ENCODE data around the gene ZNF780A. TPM values are rescaled to one million over a fixed set of nuclear protein-coding genes. Genes with fewer than 3 reads are reported as not detected.

ZNF780A gene
- total RNA-seq, 4 donors from 2014 or later, result 8.8 to 21.9 (median 15.5) TPM

- Histone ChIP-seq H3K9me3 (no peaks in the 10 kb centered on the region), H3K36me3 (no peaks in the 10 kb centered on the region), H3K4me1 (no peaks in the 10 kb centered on the region), H3K27ac (no peak overlapping the region), H3K4me3 (no peak overlapping the region), H3K27me3 (no peaks in the 10 kb centered on the region)
- DNase-seq, result no peak
- TF ChIP-seq POLR2A (IDR thresholded peaks at IDR 0.05) (no peak), CTCF (IDR thresholded peaks at IDR 0.05) (no peak)
Measured at GRCh38 chr19:40110570-40110969, 19.8 kb upstream of the ZNF780A start.

GRCh38 chr19:40104754-40105153 lies 14.0 kb upstream of the ZNF780A start:
- Histone ChIP-seq H3K27ac (no peak overlapping the region), H3K36me3 (no peaks in the 10 kb centered on the region), H3K4me1 (no peaks in the 10 kb centered on the region), H3K27me3 (no peaks in the 10 kb centered on the region), H3K4me3 (no peak overlapping the region), H3K9me3 (no peaks in the 10 kb centered on the region)
- DNase-seq, result no peak
- TF ChIP-seq POLR2A (IDR thresholded peaks at IDR 0.05) (no peak), CTCF (IDR thresholded peaks at IDR 0.05) (no peak)

- no peak for TF ChIP-seq POLR2A (IDR thresholded peaks at IDR 0.05)
- no peak for TF ChIP-seq CTCF (IDR thresholded peaks at IDR 0.05)
- Histone ChIP-seq H3K36me3 (no peaks in the 10 kb centered on the region), H3K4me3 (no peak overlapping the region), H3K27me3 (no peaks in the 10 kb centered on the region), H3K27ac (no peak overlapping the region), H3K4me1 (no peaks in the 10 kb centered on the region), H3K9me3 (no peaks in the 10 kb centered on the region)
- DNase-seq, result no peak
Measured at GRCh38 chr19:40103600-40103999, 12.9 kb upstream of the ZNF780A start.

GRCh38 chr19:40101813-40102212 lies 11.1 kb upstream of the ZNF780A start:
- no peak for TF ChIP-seq POLR2A (IDR thresholded peaks at IDR 0.05)
- TF ChIP-seq CTCF (IDR thresholded peaks at IDR 0.05), result no peak
- Histone ChIP-seq H3K4me3 (no peak overlapping the region), H3K27ac (no peak overlapping the region), H3K36me3 (no peaks in the 10 kb centered on the region), H3K9me3 (no peaks in the 10 kb centered on the region), H3K27me3 (no peaks in the 10 kb centered on the region), H3K4me1 (no peaks in the 10 kb centered on the region)
- no peak for DNase-seq

- Histone ChIP-seq H3K36me3 (no peaks in the 10 kb centered on the region), H3K4me1 (peaks cover 0 to 16% (median 0%) of the 10 kb centered on the region in 4 donors), H3K4me3 (no peak overlapping the region), H3K27ac (no peak overlapping the region), H3K27me3 (no peaks in the 10 kb centered on the region), H3K9me3 (no peaks in the 10 kb centered on the region)
- no peak for TF ChIP-seq POLR2A (IDR thresholded peaks at IDR 0.05)
- no peak for TF ChIP-seq CTCF (IDR thresholded peaks at IDR 0.05)
- no peak for DNase-seq
Measured at GRCh38 chr19:40093416-40093815, 2.7 kb upstream of the ZNF780A start.
